HG03064 (cell line): ENCODE measurements around the gene PPP2R2B.

Experiments
- ATAC-seq: cut with Tn5 transposase; IDR thresholded peaks from one replicate; pipeline ENCODE4 v1.9.1; 2021; ENCODE audit warnings: low read depth; ENCODE audit not compliant: unreplicated experiment

The PPP2R2B gene

GRCh38 chr5:146707316-146707715 lies 171.2 kb downstream of the PPP2R2B start:
- no peak for ATAC-seq

GRCh38 chr5:146706321-146706972 lies 172.1 kb downstream of the PPP2R2B start:
- no peak for ATAC-seq

- ATAC-seq = no peak
Observed at GRCh38 chr5:146704949-146705665, 173.4 kb downstream of the PPP2R2B start.

GRCh38 chr5:146703899-146704298 lies 174.7 kb downstream of the PPP2R2B start:
- ATAC-seq = no peak

- ATAC-seq = no peak
Observed at GRCh38 chr5:146703499-146703898, 175.1 kb downstream of the PPP2R2B start.

- no peak for ATAC-seq
Observed at GRCh38 chr5:146699664-146700418, 178.7 kb downstream of the PPP2R2B start.

- ATAC-seq = no peak
Observed at GRCh38 chr5:146699138-146699537, 179.4 kb downstream of the PPP2R2B start.

GRCh38 chr5:146698651-146699050 lies 179.9 kb downstream of the PPP2R2B start:
- ATAC-seq = no peak

- ATAC-seq = no peak
Observed at GRCh38 chr5:146697211-146697610, 181.3 kb downstream of the PPP2R2B start.

GRCh38 chr5:146695646-146696045 lies 182.9 kb downstream of the PPP2R2B start:
- ATAC-seq = no peak

- ATAC-seq = no peak
Observed at GRCh38 chr5:146690880-146691355, 187.6 kb downstream of the PPP2R2B start.

GRCh38 chr5:146687630-146688029 lies 190.9 kb downstream of the PPP2R2B start:
- no peak for ATAC-seq

- ATAC-seq = no peak
Observed at GRCh38 chr5:146683861-146684260, 194.7 kb downstream of the PPP2R2B start.

- no peak for ATAC-seq
Observed at GRCh38 chr5:146682899-146683532, 195.5 kb downstream of the PPP2R2B start.

- no peak for ATAC-seq
Observed at GRCh38 chr5:146681585-146682105, 196.9 kb downstream of the PPP2R2B start.

- ATAC-seq = no peak
Observed at GRCh38 chr5:146680846-146681584, 197.5 kb downstream of the PPP2R2B start.

- peak; percentile 94 for ATAC-seq
Observed at GRCh38 chr5:146675636-146676035, 202.9 kb downstream of the PPP2R2B start.

- ATAC-seq = no peak
Observed at GRCh38 chr5:146672866-146673265, 205.7 kb downstream of the PPP2R2B start.

GRCh38 chr5:146671561-146672295 lies 206.8 kb downstream of the PPP2R2B start:
- ATAC-seq = no peak
